ENCODE results near the gene TEX50.
"Not testable (repeated sequence)": the region's sequence is repeated elsewhere in the genome, so short reads cannot be mapped to it uniquely, and the experiment has no call there.

- TF ChIP-seq CTCF (IDR thresholded peaks at IDR 0.05 in 2 of 3, conservative IDR thresholded peaks at IDR 0.05 in 1 of 3; ENCODE audit: borderline replicate concordance in 1 of 3, insufficient read depth in 1 of 3, low read depth in 2 of 3, low read length in 2 of 3); POLR2A (IDR thresholded peaks at IDR 0.05; ENCODE audit: borderline replicate concordance, extremely low read depth, insufficient read depth, insufficient read length): not testable (repeated sequence)
Observed at GRCh38 chr1:173637236-173638042, 2.3 kb downstream of the TEX50 start.
